ENCODE measurements around the gene UBE2D3. TPM values are rescaled to one million over a fixed set of nuclear protein-coding genes. Genes with fewer than 3 reads are reported as not detected.

The UBE2D3 gene
- total RNA-seq, 4 donors from 2014 or later = 345 to 432 (median 402) TPM

- Histone ChIP-seq H3K4me1 (peaks cover 6 to 11% (median 6%) of the 10 kb centered on the region in 3 donors), H3K27me3 (no peaks in the 10 kb centered on the region), H3K36me3 (no peaks in the 10 kb centered on the region), H3K4me3 (no peak overlapping the region), H3K27ac (no peak overlapping the region), H3K9me3 (no peaks in the 10 kb centered on the region)
- no peak for ATAC-seq
- WGBS, 2 donors (ENCODE audit: low coverage in 1 of 2) = 86 to 91% methylated on average over 1 of the region's 1 CpG
- TF ChIP-seq, protein P1, sequence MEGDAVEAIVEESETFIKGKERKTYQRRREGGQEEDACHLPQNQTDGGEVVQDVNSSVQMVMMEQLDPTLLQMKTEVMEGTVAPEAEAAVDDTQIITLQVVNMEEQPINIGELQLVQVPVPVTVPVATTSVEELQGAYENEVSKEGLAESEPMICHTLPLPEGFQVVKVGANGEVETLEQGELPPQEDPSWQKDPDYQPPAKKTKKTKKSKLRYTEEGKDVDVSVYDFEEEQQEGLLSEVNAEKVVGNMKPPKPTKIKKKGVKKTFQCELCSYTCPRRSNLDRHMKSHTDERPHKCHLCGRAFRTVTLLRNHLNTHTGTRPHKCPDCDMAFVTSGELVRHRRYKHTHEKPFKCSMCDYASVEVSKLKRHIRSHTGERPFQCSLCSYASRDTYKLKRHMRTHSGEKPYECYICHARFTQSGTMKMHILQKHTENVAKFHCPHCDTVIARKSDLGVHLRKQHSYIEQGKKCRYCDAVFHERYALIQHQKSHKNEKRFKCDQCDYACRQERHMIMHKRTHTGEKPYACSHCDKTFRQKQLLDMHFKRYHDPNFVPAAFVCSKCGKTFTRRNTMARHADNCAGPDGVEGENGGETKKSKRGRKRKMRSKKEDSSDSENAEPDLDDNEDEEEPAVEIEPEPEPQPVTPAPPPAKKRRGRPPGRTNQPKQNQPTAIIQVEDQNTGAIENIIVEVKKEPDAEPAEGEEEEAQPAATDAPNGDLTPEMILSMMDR (IDR thresholded peaks at IDR 0.05) = no peak
- TF ChIP-seq EP300 (IDR thresholded peaks at IDR 0.05) (no peak), POLR2A (IDR thresholded peaks at IDR 0.05) (no peak), POLR2AphosphoS5 (IDR thresholded peaks at IDR 0.05) (no peak)
Measured at GRCh38 chr4:102832667-102833066, 5.3 kb upstream of the UBE2D3 start.

DNA sequence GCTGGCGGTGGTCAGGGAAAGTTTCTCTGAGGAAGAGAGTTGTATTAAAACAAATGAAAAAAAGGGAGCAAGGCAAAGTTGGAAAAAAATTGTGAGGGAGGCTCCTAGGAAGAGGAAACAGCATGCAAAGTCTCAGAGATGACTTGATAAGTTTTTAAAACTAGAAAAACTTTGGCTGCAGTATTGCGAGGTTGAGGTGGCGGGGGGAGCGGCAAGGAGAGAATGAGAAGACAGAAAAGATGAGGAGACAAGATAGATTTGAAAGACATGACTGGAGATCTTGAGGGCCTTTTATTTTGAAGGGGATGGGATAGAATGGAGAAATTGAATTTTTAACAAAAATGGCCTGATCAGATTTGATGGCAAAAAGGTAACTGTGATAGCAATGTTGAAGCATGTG lies 4.8 kb upstream of the UBE2D3 start:
- Histone ChIP-seq H3K9me3 (no peaks in the 10 kb centered on the region), H3K27ac (no peak overlapping the region), H3K4me3 (no peak overlapping the region), H3K27me3 (no peaks in the 10 kb centered on the region), H3K4me1 (peaks cover 6 to 11% (median 6%) of the 10 kb centered on the region in 3 donors), H3K36me3 (no peaks in the 10 kb centered on the region)
- WGBS, 2 donors (ENCODE audit: low coverage in 1 of 2) = 85 to 100% methylated on average over 1 to 4 of the region's 4 CpGs
- ATAC-seq = no peak
- no peak for TF ChIP-seq EP300 (IDR thresholded peaks at IDR 0.05)
- TF ChIP-seq POLR2AphosphoS5 (IDR thresholded peaks at IDR 0.05) = no peak

DNA sequence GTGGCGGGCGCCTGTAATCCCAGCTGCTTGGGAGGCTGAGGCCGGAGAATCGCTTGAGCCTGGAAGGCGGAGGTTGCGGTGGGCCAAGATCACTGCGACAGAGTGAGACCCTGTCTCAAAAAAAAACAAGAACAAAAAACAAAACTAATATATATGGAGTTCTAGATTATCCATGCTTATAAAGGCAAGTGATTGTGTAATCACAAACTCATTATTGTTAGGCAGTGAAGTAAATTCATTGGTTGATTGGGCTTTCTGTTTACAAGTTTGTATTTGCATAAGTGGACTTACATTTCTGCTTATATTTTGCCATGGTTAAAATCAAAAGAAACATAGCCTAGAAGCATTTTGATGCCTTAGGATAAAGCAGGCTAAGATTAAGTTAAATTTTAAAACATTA lies 2.5 kb upstream of the UBE2D3 start:
- Histone ChIP-seq H3K4me1 (peaks cover 6 to 11% (median 6%) of the 10 kb centered on the region in 3 donors), H3K27ac (no peak overlapping the region), H3K4me3 (no peak overlapping the region), H3K36me3 (no peaks in the 10 kb centered on the region), H3K27me3 (no peaks in the 10 kb centered on the region), H3K9me3 (no peaks in the 10 kb centered on the region)
- TF ChIP-seq POLR2A (IDR thresholded peaks at IDR 0.05) = no peak
- TF ChIP-seq, protein P1 (IDR thresholded peaks at IDR 0.05) = no peak
- TF ChIP-seq POLR2AphosphoS5 (IDR thresholded peaks at IDR 0.05) = no peak
- no peak for TF ChIP-seq EP300 (IDR thresholded peaks at IDR 0.05)
- no peak for ATAC-seq
- 98% methylated on average over 7 of the region's 7 CpGs; no CpG with 5 or more reads in 1 of the 2 donors for WGBS, 2 donors (ENCODE audit: low coverage in 1 of 2)

DNA sequence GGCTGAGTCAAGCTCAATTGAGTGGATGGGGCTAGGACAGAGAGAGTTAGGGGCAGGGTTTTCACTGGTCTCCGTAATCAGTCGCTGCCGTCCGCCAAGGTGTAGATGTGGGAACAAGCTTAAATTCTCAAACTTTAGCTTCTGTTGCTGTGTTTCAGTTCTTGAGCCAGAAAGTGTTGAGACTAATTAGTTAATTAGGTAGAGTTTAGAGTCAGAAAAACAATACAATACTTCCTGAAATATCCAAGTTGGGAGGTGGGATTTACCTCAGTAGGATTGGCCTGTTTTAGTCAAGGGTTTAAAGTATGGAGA lies 1.1 kb upstream of the UBE2D3 start:
- Histone ChIP-seq H3K4me3 (peak overlapping the region; percentile 81 to 83), H3K36me3 (no peaks in the 10 kb centered on the region), H3K27ac (peak overlapping the region; percentile 99), H3K9me3 (no peaks in the 10 kb centered on the region), H3K27me3 (no peaks in the 10 kb centered on the region), H3K4me1 (peaks cover 9 to 23% (median 10%) of the 10 kb centered on the region in 3 donors)
- TF ChIP-seq, protein P1 (IDR thresholded peaks at IDR 0.05) = peak in 1 of 4 experiments; percentile 1
- TF ChIP-seq POLR2AphosphoS5 (IDR thresholded peaks at IDR 0.05) (no peak), POLR2A (IDR thresholded peaks at IDR 0.05) (no peak)
- ATAC-seq = no peak
- 0% methylated on average over 2 to 4 of the region's 4 CpGs for WGBS, 2 donors (ENCODE audit: low coverage in 1 of 2)

DNA sequence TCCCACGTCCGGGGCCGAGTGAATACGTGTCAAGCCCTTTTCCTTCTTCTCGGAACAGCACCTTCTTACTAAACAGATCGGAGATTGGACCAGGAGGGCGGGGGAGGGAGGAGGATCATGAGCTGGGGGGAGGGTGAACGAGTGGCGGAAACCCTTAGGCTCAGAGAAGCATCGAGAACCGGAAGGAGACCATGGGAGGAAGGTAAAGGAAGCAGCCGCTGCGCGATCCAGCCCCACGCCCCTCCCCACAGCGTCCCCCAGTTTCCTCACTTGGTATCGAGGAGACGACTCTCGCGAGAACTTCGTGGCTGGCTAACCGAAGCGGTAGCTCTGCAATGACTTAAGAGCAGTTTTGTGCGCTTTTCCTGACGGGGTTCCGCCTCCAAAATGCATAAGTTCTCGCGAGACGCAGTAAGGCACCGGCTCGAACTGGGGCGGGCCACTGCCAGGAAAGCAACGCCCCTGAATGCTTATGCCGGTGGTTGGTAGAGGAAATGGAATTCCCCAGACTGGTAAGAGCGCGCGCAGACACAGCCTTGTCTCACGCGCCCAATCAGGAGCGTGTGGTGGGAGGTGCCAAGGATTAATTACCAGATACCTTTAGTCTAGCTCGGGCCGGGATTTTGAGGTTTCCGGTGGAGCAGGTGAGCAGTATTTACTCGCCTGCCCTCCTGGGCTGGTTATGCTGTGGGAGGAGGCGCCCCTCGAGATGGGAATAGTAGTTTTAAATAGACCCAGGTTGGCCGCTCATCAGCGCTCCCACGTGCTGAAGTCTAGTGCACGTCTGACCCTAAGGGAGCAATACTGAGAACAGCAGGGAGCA lies 534 bp upstream of the UBE2D3 start:
- peaks cover 10 to 29% (median 13%) of the 10 kb centered on the region in 3 donors for H3K4me1 ChIP-seq
- ATAC-seq = peak; percentile 85
- H3K27me3 ChIP-seq = no peaks in the 10 kb centered on the region
- no peaks in the 10 kb centered on the region for H3K36me3 ChIP-seq
- H3K4me3 ChIP-seq = peak overlapping the region; percentile 81 to 83
- TF ChIP-seq POLR2A (IDR thresholded peaks at IDR 0.05) (peak; percentile 14 to 61), EP300 (IDR thresholded peaks at IDR 0.05) (no peak), POLR2AphosphoS5 (IDR thresholded peaks at IDR 0.05) (peak; percentile 79)
- TF ChIP-seq, protein P1 (IDR thresholded peaks at IDR 0.05) = peak in 2 of 4 experiments; percentile 4 to 20
- 0% methylated on average over 20 to 27 of the region's 50 CpGs for WGBS, 2 donors (ENCODE audit: low coverage in 1 of 2)
- peak overlapping the region; percentile 99 for H3K27ac ChIP-seq
- H3K9me3 ChIP-seq = no peaks in the 10 kb centered on the region

Measured in gastroesophageal sphincter (tissue), 4 donors.